SKM-1 (cell line): ENCODE measurements around the gene PRKG1.
"Not testable (repeated sequence)": the region's sequence is repeated elsewhere in the genome, so short reads cannot be mapped to it uniquely, and the experiment has no call there.

Source experiments
- DNase-seq: peaks from one replicate; lab custom pipeline; 2025; ENCODE audit not compliant: unreplicated experiment; lab: John Stamatoyannopoulos, UW

Gene PRKG1

GRCh38 chr10:51416494-51416893 is 342.2 kb downstream of the PRKG1 start:
- DNase-seq, result no peak

- DNase-seq, result no peak
These were observed 345.2 kb downstream of the PRKG1 start for GRCh38 chr10:51419196-51420093.

GRCh38 chr10:51421853-51422252 is 347.6 kb downstream of the PRKG1 start:
- no peak for DNase-seq

GRCh38 chr10:51422311-51423120 is 348.2 kb downstream of the PRKG1 start:
- DNase-seq, result peak; percentile 19

GRCh38 chr10:51423121-51423452 is 348.8 kb downstream of the PRKG1 start:
- DNase-seq, result no peak

GRCh38 chr10:51425431-51425830 is 351.1 kb downstream of the PRKG1 start:
- no peak for DNase-seq

- DNase-seq, result no peak
These were observed 353.5 kb downstream of the PRKG1 start for GRCh38 chr10:51427758-51428157.

- DNase-seq, result no peak
These were observed 356.2 kb downstream of the PRKG1 start for GRCh38 chr10:51430506-51430905.

- no peak for DNase-seq
These were observed 359.7 kb downstream of the PRKG1 start for GRCh38 chr10:51433949-51434475.

- no peak for DNase-seq
These were observed 362.5 kb downstream of the PRKG1 start for GRCh38 chr10:51436805-51437204.

GRCh38 chr10:51439645-51440044 is 365.4 kb downstream of the PRKG1 start:
- DNase-seq, result no peak

GRCh38 chr10:51445588-51445987 is 371.3 kb downstream of the PRKG1 start:
- no peak for DNase-seq

GRCh38 chr10:51447119-51447518 is 372.8 kb downstream of the PRKG1 start:
- no peak for DNase-seq

- not testable (repeated sequence) for DNase-seq
These were observed 381.5 kb downstream of the PRKG1 start for GRCh38 chr10:51455762-51456161.

- no peak for DNase-seq
These were observed 385.2 kb downstream of the PRKG1 start for GRCh38 chr10:51459476-51459875.

- no peak for DNase-seq
These were observed 387.9 kb downstream of the PRKG1 start for GRCh38 chr10:51462076-51462779.

- no peak for DNase-seq
These were observed 394.1 kb downstream of the PRKG1 start for GRCh38 chr10:51468424-51468823.

- DNase-seq, result no peak
These were observed 395.4 kb downstream of the PRKG1 start for GRCh38 chr10:51469686-51470085.

GRCh38 chr10:51471271-51471670 is 397.0 kb downstream of the PRKG1 start:
- DNase-seq, result no peak

GRCh38 chr10:51472154-51472553 is 397.9 kb downstream of the PRKG1 start:
- DNase-seq, result no peak

- DNase-seq, result no peak
These were observed 405.4 kb downstream of the PRKG1 start for GRCh38 chr10:51479711-51480110.
